Measurements from ENCODE around the gene C16orf74. TPM values are rescaled to one million over a fixed set of nuclear protein-coding genes. Genes with fewer than 3 reads are reported as not detected.

C16orf74 gene
- total RNA-seq, 6 experiments from 2014 or later: 13.4 to 18.6 (median 15.7) TPM

- peaks cover 14% of the 10 kb centered on the region for H3K36me3 Mint-ChIP-seq (ENCODE audit: low read depth)
- peaks cover 5% of the 10 kb centered on the region for H3K9me3 Mint-ChIP-seq
- H3K4me1 Mint-ChIP-seq (ENCODE audit: low read depth): no peaks in the 10 kb centered on the region
- no peak overlapping the region for H3K4me3 Mint-ChIP-seq
- DNase-seq: no peak
- H3K27ac Mint-ChIP-seq: no peak overlapping the region
- peaks cover 2% of the 10 kb centered on the region; the same call in 1 of the 2 replicates for H3K27me3 Mint-ChIP-seq (ENCODE audit: insufficient read depth)
- no peak for TF ChIP-seq CTCF (IDR thresholded peaks at IDR 0.05)
Observed at GRCh38 chr16:85707528-85708095, 43.3 kb downstream of the C16orf74 start.

- Mint-ChIP-seq H3K27me3 (ENCODE audit: insufficient read depth) (peaks cover 2% of the 10 kb centered on the region), H3K4me3 (no peak overlapping the region), H3K27ac (no peak overlapping the region), H3K4me1 (ENCODE audit: low read depth) (no peaks in the 10 kb centered on the region), H3K36me3 (ENCODE audit: low read depth) (peaks cover 7% of the 10 kb centered on the region; the same call in 1 of the 2 replicates), H3K9me3 (no peaks in the 10 kb centered on the region)
- no peak for DNase-seq
- no peak for TF ChIP-seq CTCF (IDR thresholded peaks at IDR 0.05)
Observed at GRCh38 chr16:85706449-85707034, 44.4 kb downstream of the C16orf74 start.

DNA sequence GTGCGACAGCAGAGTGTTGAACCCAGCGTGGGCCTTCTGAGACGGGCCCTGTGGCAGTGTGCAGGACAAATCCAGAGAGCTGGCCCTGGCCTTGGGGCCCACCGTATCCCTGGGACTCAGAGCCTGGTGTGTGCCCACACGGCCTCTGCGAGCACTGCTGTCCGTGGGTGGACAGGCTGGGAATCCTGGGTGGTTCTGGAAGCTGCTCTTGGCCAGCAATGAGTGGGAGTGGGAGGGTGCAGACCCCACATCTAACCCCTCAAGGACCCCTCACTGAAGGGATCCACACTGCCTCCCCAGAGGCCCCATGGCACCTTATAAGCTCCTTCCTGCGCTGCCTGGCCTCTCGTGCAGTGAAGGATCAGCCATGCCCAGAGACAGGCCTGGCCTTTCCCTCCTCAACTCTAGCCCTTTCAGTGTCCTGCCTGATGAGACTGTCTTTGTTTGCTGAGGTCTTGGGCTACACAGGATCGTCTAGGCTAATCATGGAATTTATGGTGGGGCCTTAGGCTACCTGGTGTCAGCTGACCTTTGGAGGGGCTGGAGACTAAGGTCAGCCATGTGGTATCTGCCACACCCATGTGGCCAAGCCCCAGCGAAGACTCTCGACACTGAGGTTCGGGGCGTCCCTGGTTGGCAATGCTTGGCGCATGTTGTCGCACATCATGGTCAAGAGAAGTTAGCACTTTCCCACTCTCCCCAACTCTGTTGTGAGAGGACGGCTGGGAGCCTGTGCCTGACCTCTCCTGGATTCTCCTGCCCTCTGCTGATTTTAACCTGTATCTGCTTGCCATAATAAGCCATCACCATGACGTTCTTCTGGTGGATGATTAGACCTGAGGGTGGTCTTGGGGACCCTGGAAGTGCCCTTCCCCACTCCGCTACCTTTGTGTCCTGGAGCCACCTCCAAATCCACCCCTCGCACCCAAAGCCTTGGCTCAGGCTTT lies 45.7 kb downstream of the C16orf74 start:
- H3K4me3 Mint-ChIP-seq: no peak overlapping the region
- H3K4me1 Mint-ChIP-seq (ENCODE audit: low read depth): no peaks in the 10 kb centered on the region
- peaks cover 2% of the 10 kb centered on the region for H3K27me3 Mint-ChIP-seq (ENCODE audit: insufficient read depth)
- no peak for TF ChIP-seq CTCF (IDR thresholded peaks at IDR 0.05)
- H3K36me3 Mint-ChIP-seq (ENCODE audit: low read depth): peaks cover 11% of the 10 kb centered on the region; the same call in 1 of the 2 replicates
- DNase-seq: no peak
- H3K9me3 Mint-ChIP-seq: no peaks in the 10 kb centered on the region
- H3K27ac Mint-ChIP-seq: no peak overlapping the region

DNA sequence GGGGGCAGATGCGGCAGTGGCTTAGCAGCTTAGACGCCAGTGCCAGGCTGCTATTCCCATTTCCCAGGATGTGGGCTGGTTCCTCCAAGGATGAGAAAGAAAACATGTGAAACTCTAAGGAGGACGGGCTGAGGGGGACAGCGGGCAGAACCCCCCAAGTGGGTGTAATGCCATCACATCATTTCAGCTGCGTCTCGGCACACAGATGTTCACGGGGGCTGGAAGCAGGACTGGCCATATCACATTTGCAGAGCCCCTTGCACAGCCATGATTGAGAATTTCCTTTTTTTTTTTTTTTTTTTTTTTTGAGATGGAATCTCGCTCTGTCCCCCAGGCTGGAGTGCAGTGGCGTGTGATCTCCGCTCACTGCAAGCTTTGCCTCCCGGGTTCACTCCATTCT lies 46.9 kb downstream of the C16orf74 start:
- Mint-ChIP-seq H3K9me3 (no peaks in the 10 kb centered on the region), H3K27me3 (ENCODE audit: insufficient read depth) (peaks cover 2% of the 10 kb centered on the region)

More for the DNA sequence above, 46.9 kb downstream of the C16orf74 start:
- H3K4me3 Mint-ChIP-seq: no peak overlapping the region
- H3K4me1 Mint-ChIP-seq (ENCODE audit: low read depth): peaks cover 8% of the 10 kb centered on the region
- TF ChIP-seq CTCF (IDR thresholded peaks at IDR 0.05): no peak
- peaks cover 11% of the 10 kb centered on the region; the same call in 1 of the 2 replicates for H3K36me3 Mint-ChIP-seq (ENCODE audit: low read depth)
- H3K27ac Mint-ChIP-seq: no peak overlapping the region
- DNase-seq: no peak

Data from HFFc6 (cell line).